Measurements from ENCODE around the gene PGPEP1.

- no peak for TF ChIP-seq CTCF (IDR thresholded peaks at IDR 0.05)
- no peak for TF ChIP-seq POLR2A (IDR thresholded peaks at IDR 0.05)
Observed at GRCh38 chr19:18310966-18311365, 29.4 kb upstream of the PGPEP1 start.

Measured in esophagus squamous epithelium (tissue), 4 donors.